ENCODE measurements around the gene MED8.

DNA sequence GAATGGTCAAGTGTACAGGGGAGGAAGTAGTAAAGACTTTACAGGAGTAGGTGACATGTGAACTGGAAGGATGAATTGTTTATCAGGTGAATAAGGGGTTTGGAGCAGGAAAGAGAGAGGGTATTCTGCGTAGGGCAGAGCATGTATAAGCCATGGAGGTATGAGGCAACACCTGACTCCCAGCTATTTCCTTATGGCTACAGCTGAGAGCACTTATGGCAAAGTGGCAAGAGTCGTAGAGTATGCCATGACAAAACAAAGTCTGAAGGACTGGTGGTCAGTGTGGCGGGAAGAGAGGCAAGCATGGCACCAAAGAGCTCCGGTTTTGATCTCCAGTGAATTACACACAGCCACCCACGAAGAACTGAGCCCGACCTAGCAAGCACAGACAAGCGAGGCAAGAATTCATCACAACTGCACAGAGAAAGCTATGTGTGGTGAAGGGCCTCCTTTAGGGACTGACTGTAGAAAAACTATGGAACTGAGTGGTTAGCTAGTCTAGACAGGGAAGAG lies 12.8 kb downstream of the MED8 start:
- TF ChIP-seq, protein P1, sequence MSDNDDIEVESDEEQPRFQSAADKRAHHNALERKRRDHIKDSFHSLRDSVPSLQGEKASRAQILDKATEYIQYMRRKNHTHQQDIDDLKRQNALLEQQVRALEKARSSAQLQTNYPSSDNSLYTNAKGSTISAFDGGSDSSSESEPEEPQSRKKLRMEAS (CRISPR knock-in tag; IDR thresholded peaks at IDR 0.05) = no peak
- TF ChIP-seq, protein P2, sequence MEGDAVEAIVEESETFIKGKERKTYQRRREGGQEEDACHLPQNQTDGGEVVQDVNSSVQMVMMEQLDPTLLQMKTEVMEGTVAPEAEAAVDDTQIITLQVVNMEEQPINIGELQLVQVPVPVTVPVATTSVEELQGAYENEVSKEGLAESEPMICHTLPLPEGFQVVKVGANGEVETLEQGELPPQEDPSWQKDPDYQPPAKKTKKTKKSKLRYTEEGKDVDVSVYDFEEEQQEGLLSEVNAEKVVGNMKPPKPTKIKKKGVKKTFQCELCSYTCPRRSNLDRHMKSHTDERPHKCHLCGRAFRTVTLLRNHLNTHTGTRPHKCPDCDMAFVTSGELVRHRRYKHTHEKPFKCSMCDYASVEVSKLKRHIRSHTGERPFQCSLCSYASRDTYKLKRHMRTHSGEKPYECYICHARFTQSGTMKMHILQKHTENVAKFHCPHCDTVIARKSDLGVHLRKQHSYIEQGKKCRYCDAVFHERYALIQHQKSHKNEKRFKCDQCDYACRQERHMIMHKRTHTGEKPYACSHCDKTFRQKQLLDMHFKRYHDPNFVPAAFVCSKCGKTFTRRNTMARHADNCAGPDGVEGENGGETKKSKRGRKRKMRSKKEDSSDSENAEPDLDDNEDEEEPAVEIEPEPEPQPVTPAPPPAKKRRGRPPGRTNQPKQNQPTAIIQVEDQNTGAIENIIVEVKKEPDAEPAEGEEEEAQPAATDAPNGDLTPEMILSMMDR (IDR thresholded peaks at IDR 0.05 in 2 of 3, conservative IDR thresholded peaks at IDR 0.05 in 1 of 3; ENCODE audit: insufficient read depth in 2 of 3, low read depth in 1 of 3, low read length in 3 of 3) = no peak
- TF ChIP-seq, protein P3, sequence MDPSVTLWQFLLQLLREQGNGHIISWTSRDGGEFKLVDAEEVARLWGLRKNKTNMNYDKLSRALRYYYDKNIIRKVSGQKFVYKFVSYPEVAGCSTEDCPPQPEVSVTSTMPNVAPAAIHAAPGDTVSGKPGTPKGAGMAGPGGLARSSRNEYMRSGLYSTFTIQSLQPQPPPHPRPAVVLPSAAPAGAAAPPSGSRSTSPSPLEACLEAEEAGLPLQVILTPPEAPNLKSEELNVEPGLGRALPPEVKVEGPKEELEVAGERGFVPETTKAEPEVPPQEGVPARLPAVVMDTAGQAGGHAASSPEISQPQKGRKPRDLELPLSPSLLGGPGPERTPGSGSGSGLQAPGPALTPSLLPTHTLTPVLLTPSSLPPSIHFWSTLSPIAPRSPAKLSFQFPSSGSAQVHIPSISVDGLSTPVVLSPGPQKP (CRISPR knock-in tag; IDR thresholded peaks at IDR 0.05) = no peak
- TF ChIP-seq, protein P4, sequence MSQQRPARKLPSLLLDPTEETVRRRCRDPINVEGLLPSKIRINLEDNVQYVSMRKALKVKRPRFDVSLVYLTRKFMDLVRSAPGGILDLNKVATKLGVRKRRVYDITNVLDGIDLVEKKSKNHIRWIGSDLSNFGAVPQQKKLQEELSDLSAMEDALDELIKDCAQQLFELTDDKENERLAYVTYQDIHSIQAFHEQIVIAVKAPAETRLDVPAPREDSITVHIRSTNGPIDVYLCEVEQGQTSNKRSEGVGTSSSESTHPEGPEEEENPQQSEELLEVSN (IDR thresholded peaks at IDR 0.05; ENCODE audit: borderline replicate concordance in 1 of 2, extremely low read depth in 1 of 2, insufficient read depth in 1 of 2, insufficient read length in 1 of 2, low read depth in 1 of 2, low read length in 1 of 2, poor library complexity in 1 of 2, severe bottlenecking in 1 of 2) = no peak
- TF ChIP-seq HLTF (IDR thresholded peaks at IDR 0.05) (no peak), PML (IDR thresholded peaks at IDR 0.05; ENCODE audit: low read length) (no peak), SRSF1 (IDR thresholded peaks at IDR 0.05; ENCODE audit: low read depth, low read length) (no peak), FOXJ3 (CRISPR knock-in tag; IDR thresholded peaks at IDR 0.05) (no peak), ZBTB7A (IDR thresholded peaks at IDR 0.05; ENCODE audit: borderline replicate concordance, control insufficient read depth, low read depth, low read length) (no peak), ELF1 (tag; IDR thresholded peaks at IDR 0.05) (no peak), ZKSCAN1 (IDR thresholded peaks at IDR 0.05; ENCODE audit: low read depth, low read length) (no peak), ZNF124 (CRISPR knock-in tag; IDR thresholded peaks at IDR 0.05) (no peak), YY1 (IDR thresholded peaks at IDR 0.05; ENCODE audit: borderline replicate concordance in 1 of 3, control insufficient read depth in 1 of 3, extremely low read depth in 1 of 3, insufficient read depth in 3 of 3, insufficient read length in 1 of 3, insufficient replicate concordance in 2 of 3, low read depth in 1 of 3, low read length in 2 of 3) (no peak)
- TF ChIP-seq, protein P5, sequence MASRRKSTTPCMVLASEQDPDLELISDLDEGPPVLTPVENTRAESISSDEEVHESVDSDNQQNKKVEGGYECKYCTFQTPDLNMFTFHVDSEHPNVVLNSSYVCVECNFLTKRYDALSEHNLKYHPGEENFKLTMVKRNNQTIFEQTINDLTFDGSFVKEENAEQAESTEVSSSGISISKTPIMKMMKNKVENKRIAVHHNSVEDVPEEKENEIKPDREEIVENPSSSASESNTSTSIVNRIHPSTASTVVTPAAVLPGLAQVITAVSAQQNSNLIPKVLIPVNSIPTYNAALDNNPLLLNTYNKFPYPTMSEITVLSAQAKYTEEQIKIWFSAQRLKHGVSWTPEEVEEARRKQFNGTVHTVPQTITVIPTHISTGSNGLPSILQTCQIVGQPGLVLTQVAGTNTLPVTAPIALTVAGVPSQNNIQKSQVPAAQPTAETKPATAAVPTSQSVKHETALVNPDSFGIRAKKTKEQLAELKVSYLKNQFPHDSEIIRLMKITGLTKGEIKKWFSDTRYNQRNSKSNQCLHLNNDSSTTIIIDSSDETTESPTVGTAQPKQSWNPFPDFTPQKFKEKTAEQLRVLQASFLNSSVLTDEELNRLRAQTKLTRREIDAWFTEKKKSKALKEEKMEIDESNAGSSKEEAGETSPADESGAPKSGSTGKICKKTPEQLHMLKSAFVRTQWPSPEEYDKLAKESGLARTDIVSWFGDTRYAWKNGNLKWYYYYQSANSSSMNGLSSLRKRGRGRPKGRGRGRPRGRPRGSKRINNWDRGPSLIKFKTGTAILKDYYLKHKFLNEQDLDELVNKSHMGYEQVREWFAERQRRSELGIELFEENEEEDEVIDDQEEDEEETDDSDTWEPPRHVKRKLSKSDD (conservative IDR thresholded peaks at IDR 0.05; ENCODE audit: low read length) = no peak
